Upper lobe of left lung (tissue), 6 donors: Measurements from ENCODE around the gene ASTE1. TPM values are rescaled to one million over a fixed set of nuclear protein-coding genes. Genes with fewer than 3 reads are reported as not detected.

Experiments
- ATAC-seq, 2 donors: fragments of 200-7000 bp; cut with Tn5 transposase; one replicate each; pipeline ENCODE4 v1.9.1; 2022; ENCODE audit warnings: mild to moderate bottlenecking in 2 of 2, moderate library complexity in 2 of 2; ENCODE audit not compliant: low FRiP score in 2 of 2
- DNase-seq, 2 donors: peaks; one replicate each; pipeline ENCODE4 v3.0.0-alpha.2; 2019 to 2020
- H3K27ac ChIP-seq, 4 donors: fragments of 200-600 bp; sonication (generic); one replicate each; pipeline ENCODE4 v1.5.1; 2016 to 2019
- H3K27me3 ChIP-seq, 4 donors: fragments of 200-600 bp; sonication (generic); one replicate each; pipeline ENCODE4 v1.5.1; 2017 to 2019
- H3K36me3 ChIP-seq, 4 donors: fragments of 200-600 bp; sonication (generic); one replicate each; pipeline ENCODE4 v1.5.1; 2016 to 2019
- H3K4me1 ChIP-seq, 4 donors: fragments of 200-600 bp; sonication (generic); one replicate each; pipeline ENCODE4 v1.5.1; 2018 to 2019
- H3K4me3 ChIP-seq, 4 donors: fragments of 200-600 bp; sonication (generic); one replicate each; pipeline ENCODE4 v1.5.1; 2017 to 2019; ENCODE audit warnings: mild to moderate bottlenecking in 2 of 4, moderate library complexity in 1 of 4
- H3K9me3 ChIP-seq, 4 donors: fragments of 200-600 bp; sonication (generic); one replicate each; pipeline ENCODE4 v1.5.1; 2018 to 2019
- EP300 ChIP-seq, 4 donors: sonication (generic); formaldehyde crosslinking; IDR thresholded peaks; one replicate each; pipeline ENCODE4 v1.5.1; 2017; ENCODE audit warnings: antibody characterized with exemption in 4 of 4, control low read depth in 2 of 4
- POLR2A ChIP-seq, 4 donors: fragments of 450-650 bp; IDR thresholded peaks; one replicate each; pipeline ENCODE4 v1.5.1; 2016 to 2017; ENCODE audit warnings: antibody characterized with exemption in 4 of 4, mild to moderate bottlenecking in 2 of 4
- POLR2AphosphoS5 ChIP-seq, 2 donors: sonication (generic); formaldehyde crosslinking; IDR thresholded peaks; one replicate each; pipeline ENCODE4 v1.5.1; 2017; ENCODE audit warnings: antibody characterized with exemption in 2 of 2
- WGBS, 2 donors: methylation state at CpG; one replicate each; pipeline ENCODE4 v1.1.5; 2017 to 2018; 5-methylcytosine and 5-hydroxymethylcytosine counted together
- total RNA-seq, 6 donors: library from RNA; depleted of rRNA in 4 of 6; stranded (reverse); fragments of >200 nt in 4 of 6; gene quantifications; one replicate each; pipeline versions ENCODE4 v1.1.0 to v1.2.1, GENCODE V29; 2016 to 2021
- TF ChIP-seq, protein P1 (sequence below), 6 experiments: fragments of 450-650 bp in 4 of 6; fragments of 200-600 bp in 2 of 6; sonication (generic) in 2 of 6; IDR thresholded peaks; one replicate each; pipeline ENCODE4 v1.5.1; 2016 to 2019; ENCODE audit warnings: antibody characterized with exemption in 6 of 6
- donor health status: DM: no; HTN: no; CAD: no; lungs with moderate emphysema.
- donor health status: DM: no; HTN: yes; CAD: no; lungs with severe emphysema.

The ASTE1 gene
- total RNA-seq, 6 donors from 2014 or later: 0.67 to 6.8 (median 6.2) TPM

DNA sequence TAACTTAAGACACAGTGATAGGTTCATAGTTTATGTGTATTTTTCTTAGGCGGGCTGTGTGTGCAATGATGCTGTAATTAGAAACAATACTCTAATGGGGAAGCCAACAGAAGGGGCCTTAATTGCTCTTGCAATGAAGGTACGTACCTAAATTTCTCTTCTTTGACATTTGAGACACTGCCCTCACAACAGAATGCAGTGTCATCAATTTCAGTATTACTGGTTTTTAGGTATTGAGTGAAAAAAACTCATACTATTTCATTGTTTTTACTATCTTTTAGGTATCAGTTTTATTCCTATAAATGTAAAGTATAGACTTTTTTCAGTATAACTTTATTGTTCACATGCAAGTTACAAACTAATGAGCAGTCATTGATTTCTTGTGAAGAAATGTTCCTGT is 59.3 kb downstream of the ASTE1 start:
- Histone ChIP-seq H3K9me3 (no peaks in the 10 kb centered on the region), H3K36me3 (peaks cover 12 to 77% (median 25%) of the 10 kb centered on the region in 4 donors), H3K27me3 (no peaks in the 10 kb centered on the region), H3K4me1 (no peaks in the 10 kb centered on the region), H3K27ac (no peak overlapping the region), H3K4me3 (no peak overlapping the region)
- WGBS, 2 donors: 95 to 98% methylated on average over 2 of the region's 2 CpGs
- ATAC-seq (no peak), DNase-seq (no peak)
- TF ChIP-seq, protein P1, sequence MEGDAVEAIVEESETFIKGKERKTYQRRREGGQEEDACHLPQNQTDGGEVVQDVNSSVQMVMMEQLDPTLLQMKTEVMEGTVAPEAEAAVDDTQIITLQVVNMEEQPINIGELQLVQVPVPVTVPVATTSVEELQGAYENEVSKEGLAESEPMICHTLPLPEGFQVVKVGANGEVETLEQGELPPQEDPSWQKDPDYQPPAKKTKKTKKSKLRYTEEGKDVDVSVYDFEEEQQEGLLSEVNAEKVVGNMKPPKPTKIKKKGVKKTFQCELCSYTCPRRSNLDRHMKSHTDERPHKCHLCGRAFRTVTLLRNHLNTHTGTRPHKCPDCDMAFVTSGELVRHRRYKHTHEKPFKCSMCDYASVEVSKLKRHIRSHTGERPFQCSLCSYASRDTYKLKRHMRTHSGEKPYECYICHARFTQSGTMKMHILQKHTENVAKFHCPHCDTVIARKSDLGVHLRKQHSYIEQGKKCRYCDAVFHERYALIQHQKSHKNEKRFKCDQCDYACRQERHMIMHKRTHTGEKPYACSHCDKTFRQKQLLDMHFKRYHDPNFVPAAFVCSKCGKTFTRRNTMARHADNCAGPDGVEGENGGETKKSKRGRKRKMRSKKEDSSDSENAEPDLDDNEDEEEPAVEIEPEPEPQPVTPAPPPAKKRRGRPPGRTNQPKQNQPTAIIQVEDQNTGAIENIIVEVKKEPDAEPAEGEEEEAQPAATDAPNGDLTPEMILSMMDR (IDR thresholded peaks at IDR 0.05): no peak
- TF ChIP-seq POLR2AphosphoS5 (IDR thresholded peaks at IDR 0.05): no peak
- TF ChIP-seq POLR2A (IDR thresholded peaks at IDR 0.05): no peak
- TF ChIP-seq EP300 (IDR thresholded peaks at IDR 0.05): no peak

DNA sequence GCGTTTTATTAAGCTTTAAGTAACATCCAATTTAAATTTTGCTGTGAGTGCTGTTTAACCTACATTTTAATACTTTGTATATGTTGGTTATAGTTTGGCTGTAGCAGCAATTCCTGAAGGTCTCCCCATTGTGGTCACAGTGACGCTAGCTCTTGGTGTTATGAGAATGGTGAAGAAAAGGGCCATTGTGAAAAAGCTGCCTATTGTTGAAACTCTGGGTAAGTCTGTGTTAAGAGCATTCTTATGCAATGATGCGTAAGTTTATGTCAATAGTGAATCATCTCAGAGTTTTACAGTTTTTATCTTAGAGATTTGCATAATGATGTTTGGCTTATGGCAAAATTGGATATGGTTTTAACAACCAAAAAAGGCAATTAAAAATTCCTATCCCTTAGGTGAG is 62.7 kb downstream of the ASTE1 start:
- ATAC-seq (no peak), DNase-seq (no peak)
- H3K36me3 ChIP-seq: peaks cover 16 to 76% (median 25%) of the 10 kb centered on the region in 4 donors
- H3K27me3 ChIP-seq: no peaks in the 10 kb centered on the region
- H3K9me3 ChIP-seq: no peaks in the 10 kb centered on the region
- WGBS, 2 donors: 73 to 83% methylated on average over 3 of the region's 3 CpGs
- no peak overlapping the region for H3K27ac ChIP-seq
- H3K4me1 ChIP-seq: no peaks in the 10 kb centered on the region
- no peak for TF ChIP-seq EP300 (IDR thresholded peaks at IDR 0.05)
- TF ChIP-seq POLR2AphosphoS5 (IDR thresholded peaks at IDR 0.05): no peak
- TF ChIP-seq, protein P1 (IDR thresholded peaks at IDR 0.05): no peak
- TF ChIP-seq POLR2A (IDR thresholded peaks at IDR 0.05): no peak
- no peak overlapping the region for H3K4me3 ChIP-seq

Other genes starting within 250 kb of the ASTE1 start
- 100 to 1,000 TPM in 4 of 6 donors, 10 to 100 TPM in 2; 50.3 to 131 (median 114) TPM for gene ATP2C1, start 132.7 kb downstream of the ASTE1 start, total RNA-seq
- 10 to 100 TPM in 4 of 6 donors, 1 to 10 TPM in 2; 2.4 to 40.4 (median 14.6) TPM for gene NEK11, start 52 bp upstream of the ASTE1 start, total RNA-seq